HG03095 (cell line): ENCODE results near the gene OSBP.
"Not testable (repeated sequence)": the region's sequence is repeated elsewhere in the genome, so short reads cannot be mapped to it uniquely, and the experiment has no call there.

ENCODE experiments used
- ATAC-seq: cut with Tn5 transposase; IDR thresholded peaks from one replicate; pipeline ENCODE4 v1.9.1; 2021; ENCODE audit warnings: moderate library complexity; ENCODE audit not compliant: unreplicated experiment

OSBP gene, protein sequence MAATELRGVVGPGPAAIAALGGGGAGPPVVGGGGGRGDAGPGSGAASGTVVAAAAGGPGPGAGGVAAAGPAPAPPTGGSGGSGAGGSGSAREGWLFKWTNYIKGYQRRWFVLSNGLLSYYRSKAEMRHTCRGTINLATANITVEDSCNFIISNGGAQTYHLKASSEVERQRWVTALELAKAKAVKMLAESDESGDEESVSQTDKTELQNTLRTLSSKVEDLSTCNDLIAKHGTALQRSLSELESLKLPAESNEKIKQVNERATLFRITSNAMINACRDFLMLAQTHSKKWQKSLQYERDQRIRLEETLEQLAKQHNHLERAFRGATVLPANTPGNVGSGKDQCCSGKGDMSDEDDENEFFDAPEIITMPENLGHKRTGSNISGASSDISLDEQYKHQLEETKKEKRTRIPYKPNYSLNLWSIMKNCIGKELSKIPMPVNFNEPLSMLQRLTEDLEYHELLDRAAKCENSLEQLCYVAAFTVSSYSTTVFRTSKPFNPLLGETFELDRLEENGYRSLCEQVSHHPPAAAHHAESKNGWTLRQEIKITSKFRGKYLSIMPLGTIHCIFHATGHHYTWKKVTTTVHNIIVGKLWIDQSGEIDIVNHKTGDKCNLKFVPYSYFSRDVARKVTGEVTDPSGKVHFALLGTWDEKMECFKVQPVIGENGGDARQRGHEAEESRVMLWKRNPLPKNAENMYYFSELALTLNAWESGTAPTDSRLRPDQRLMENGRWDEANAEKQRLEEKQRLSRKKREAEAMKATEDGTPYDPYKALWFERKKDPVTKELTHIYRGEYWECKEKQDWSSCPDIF

DNA sequence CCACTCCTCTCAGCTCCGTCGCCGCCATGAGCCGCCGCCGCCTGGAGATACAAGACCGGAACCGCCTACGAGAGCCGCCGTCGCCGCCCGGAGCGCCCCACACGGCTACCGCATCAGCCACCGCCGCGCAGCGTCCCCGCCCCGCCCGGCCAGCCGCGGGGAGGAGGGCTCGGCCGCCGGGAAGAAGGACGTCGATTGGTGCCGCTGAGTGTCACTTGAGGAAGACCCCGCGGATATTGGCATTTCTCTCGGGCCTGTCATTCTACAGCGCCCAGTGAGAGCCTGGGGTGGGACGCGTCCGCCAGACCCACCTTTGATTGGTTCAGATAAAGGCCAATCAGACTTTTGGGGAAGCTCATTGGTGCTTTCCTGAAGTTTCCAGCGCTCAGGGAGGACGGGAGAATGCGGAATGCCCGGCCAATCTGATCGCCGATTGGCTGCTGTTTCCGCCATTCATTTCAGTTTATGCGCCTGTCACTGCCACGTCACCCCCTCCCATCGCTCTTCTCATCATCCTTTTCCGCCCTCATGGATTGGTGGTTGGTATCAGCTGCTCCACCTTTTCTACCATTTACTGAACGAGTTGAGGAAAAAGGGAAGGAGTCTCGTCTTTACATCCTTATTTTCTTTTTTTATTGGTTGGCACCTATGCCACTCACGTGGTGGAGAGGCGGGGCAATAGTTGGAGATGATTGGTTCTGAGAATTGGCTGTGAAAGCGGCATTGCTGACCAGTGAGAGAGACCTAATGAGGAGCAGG, at the start of gene OSBP:
Gene OSBP (minus strand): TSS at position 138 of the 759 bp plus-strand sequence. CDS start 110 bp downstream, at position 28.
- ATAC-seq, result peak; percentile 86

DNA sequence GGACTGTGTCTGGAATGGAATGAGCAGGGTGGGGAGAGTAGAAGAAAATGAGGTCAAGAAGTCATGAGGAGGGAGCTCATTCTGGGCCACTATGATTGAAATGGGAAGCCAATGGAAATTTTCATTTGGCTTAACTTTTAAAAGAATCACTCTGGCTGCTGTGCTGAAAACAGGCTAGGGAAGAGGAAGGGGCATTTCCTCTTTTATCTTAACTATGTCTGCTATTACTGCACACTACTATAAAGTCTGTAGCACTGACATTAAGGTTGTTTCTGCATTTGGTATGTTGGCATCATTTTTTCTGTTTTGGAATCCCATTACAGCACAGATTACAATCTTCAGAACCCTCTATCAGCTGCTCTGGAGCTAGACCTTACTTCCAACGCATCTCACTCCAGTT, 45.0 kb upstream of the OSBP start:
- no peak for ATAC-seq

DNA sequence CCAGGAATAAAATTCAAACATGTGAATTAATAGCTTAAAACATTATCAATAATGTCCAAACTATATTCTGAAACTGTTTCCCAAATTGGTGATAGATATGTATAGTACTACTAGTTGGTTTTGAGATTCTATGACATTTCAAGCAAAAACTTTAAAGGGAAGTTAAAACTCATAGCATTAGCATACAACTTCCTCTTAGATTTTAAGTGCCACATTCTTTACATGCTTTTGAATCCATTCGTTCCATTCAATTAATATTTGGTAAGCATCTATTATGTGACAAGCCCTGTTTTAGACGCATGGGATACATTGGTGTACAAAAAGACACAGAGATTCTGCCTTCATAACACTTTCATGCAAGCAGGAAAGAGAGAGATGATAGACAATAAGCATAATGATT, 44.4 kb upstream of the OSBP start:
- no peak for ATAC-seq

DNA sequence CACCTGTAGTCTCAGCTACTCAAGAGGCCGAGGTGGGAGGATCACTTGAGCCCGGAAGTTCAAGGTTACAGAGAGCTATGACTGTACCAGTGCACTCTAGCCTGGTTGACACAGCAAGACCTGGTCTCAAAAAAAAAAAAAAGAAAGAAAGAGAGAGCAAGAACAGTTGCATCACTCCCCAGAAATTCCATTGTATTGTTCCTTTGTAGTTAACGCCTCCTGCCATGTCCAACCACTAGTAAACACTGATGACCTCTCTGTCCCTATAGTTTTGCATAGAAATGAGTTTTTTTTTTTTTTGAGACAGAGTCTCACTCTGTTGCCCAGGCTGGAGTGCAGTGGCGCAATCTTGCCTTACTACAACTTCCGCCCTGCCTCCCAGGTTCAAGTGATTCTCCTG, 42.5 kb upstream of the OSBP start:
- ATAC-seq, result no peak

DNA sequence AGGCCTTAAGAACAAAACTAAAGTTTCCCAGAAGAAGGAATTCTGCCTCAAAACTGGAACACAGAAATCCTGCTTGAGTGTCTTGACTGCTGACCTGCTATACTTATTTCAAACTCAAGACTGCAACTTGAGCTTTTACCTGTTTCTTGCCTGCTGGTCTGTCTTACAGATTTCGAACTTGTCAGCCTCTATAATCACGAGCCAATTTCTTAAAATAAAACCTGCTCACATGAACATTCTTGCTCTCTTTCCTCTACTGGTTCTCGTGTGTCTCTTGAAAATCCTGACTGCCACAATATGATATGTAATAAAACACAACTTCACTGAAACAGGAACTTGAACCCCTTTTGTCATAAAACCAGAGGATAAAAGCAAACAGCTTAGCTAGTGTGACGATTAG, 39.3 kb upstream of the OSBP start:
- ATAC-seq, result no peak

DNA sequence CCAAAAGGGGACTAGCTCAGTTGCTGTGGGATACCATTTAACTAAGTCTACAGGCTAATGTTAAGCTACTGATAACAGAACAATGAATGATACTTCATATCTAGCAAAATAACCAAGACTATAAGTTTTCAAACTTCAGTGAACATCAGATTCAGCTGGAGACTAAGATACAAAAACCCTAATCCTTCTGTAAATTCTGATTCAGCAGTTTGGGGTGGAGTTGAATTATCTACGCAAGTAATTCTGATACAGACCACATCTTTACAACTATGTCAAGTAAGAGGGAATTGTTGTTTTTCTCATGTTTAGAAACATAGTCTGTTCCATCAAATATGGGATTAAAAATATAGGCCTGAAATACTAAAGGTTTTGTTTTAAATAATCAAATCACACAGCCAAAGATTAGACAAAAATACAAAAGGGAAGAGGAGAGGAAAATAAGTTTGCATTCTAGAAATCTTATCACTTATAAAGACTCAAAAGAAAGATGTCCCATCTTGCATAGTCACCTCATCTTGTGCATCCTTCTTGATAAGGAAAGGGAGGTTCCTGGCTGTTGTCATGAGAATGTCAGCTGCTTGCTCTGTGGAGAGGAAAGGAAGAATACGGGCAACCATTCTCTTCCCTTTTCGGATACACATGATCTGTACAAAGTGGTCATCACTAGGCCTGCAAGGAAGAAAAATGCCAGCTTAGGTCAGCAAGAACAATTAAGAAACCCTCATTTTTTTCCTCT, 31.8 kb upstream of the OSBP start:
- no peak for ATAC-seq

DNA sequence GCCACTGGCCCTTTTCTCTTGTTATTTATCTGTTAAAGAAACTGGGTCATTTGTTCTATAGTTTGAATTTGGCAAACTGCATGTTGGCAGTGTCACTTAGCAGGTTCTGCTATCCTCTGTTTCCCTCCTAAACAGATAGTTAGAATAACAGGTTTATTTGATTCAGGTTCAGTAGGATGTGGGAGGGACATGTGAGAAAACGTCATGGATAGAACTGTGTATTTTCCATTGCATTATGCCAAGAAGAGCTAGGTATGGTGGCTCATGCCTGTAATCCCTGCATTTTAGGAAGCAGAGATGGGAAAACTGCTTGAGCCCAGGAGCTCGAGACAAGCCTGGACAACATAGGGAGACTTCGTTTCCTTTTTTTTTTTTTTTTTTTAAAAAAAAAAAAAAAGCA, 29.0 kb upstream of the OSBP start:
- no peak for ATAC-seq

DNA sequence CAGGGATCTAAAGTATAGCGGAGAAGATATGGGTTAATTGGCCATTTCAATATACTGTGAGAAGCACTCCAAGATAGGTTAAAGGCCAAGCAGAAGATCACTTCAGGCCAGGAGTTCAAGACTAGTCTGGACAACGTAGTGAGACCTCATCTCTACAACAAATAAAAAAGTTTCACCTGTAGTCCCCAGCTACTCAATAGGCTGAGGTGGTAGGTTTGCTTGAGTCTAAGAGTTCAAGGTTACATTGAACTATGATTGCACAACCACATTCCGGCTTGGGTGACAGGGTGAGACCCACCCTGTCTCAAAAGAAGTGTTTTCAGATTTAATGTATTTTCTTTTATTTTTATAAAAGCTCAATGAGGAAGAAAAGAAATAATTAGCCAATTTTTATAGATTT, 27.8 kb upstream of the OSBP start:
- ATAC-seq, result no peak

DNA sequence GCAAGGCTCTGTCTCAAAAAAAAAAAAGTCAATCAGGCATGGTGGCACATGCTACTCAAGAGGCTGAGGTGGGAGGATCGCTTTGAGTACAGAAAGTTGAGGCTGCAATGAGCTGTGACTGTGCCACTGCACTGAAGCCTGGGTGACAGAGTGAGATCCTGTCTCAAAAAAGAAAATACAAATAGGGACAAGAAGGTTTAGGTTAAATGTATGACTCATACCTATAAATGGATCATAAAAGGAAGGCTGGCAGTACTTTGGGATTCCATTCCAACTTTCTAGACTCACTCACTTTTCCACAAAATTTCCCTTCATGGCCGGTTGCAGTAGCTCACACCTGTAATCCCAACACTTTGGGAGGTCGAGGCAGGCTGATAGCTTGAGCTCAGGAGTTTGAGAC, 25.6 kb upstream of the OSBP start:
- ATAC-seq, result no peak

DNA sequence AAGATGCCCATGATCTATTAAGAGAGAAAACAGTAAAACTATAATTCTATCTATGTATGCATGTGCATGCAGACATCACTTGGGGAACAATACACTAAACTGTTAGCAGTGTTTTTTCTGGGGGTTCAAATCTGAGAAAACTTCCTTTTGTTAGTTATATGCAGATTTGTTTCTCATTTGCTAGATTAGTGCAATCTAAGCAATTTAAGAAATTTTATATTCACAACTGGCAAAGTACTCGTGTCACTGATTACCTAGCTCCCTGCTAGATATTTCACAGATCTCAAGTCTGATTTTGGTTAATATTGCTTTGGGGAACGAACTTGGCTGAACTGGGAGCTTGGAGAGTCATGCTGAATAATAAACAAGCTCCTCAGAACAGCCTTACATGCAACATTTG, 14.9 kb upstream of the OSBP start:
- no peak for ATAC-seq

DNA sequence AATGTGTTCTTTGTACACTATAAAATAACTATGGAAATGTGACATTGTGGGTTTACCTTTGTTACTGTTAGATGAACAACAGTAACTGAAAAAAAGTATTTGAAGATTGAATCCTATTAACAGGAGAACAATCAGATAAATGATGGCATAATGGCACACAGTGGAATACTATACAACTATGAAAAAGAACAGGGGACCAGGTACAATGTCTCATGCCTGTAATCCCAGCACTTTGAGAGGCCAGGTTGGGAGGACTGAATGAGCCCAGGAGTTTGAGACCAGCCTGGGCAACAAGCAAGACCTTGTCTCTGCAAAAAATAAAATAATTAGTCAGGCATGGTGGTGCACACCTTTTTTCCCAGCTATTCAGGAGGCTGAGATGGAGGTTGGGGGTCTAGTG, 14.4 kb upstream of the OSBP start:
- ATAC-seq, result no peak

DNA sequence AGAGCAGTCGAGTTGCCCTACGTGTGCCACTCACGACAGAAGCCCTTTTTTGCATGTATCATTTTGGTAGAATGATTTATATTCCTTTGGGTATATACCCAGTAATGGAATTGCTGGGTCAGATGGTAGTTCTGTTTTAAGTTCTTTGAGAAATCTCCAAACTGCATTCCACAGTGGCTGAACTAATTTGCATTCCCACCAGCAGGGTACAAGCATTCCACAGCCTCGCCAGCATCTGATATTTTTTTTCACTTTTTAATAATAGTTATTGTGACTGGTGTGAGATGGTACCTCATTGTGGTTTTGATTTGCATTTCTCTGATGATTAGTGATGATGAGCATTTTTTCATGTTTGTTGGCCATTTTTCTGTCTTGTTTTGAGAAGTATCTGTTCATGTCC, 11.4 kb upstream of the OSBP start:
- not testable (repeated sequence) for ATAC-seq

DNA sequence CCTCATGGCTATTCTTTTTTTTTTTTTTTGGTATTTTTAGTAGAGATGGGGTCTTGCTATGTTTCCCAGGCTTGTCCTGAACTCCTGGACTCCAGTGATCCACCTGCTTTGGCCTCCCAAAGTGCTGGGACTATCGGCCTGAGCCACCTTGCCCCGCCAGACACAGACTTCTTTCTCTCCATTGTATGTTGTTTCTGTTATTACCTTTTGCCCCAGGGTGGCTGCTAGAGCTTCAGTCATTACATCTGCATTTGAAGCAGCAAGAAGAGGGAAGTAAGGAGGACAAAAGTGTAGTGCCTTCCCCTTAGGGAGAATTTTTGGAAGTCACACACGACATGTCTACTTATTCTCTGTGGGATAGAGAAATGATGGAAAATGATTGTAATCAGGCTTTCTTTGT, 10.1 kb upstream of the OSBP start:
- ATAC-seq, result no peak

DNA sequence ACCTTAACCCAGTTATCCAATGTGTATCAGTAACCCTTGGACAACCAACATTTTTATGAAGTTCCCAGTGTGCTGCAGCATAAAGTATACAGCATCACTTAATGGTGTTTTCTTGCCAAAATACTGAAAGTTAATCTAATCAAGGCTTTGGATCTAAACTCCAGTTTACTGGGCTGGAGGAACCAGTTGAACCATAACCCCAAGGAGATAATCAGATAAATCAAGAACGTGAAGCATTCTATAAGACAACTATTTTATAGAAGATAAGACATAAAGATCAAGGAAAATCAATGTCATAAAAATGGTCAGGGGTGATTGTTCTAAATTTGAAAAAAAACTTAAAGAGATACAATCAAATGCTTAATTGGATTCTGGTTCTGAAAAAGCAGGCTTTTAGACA, 2.3 kb upstream of the OSBP start:
- ATAC-seq, result no peak

DNA sequence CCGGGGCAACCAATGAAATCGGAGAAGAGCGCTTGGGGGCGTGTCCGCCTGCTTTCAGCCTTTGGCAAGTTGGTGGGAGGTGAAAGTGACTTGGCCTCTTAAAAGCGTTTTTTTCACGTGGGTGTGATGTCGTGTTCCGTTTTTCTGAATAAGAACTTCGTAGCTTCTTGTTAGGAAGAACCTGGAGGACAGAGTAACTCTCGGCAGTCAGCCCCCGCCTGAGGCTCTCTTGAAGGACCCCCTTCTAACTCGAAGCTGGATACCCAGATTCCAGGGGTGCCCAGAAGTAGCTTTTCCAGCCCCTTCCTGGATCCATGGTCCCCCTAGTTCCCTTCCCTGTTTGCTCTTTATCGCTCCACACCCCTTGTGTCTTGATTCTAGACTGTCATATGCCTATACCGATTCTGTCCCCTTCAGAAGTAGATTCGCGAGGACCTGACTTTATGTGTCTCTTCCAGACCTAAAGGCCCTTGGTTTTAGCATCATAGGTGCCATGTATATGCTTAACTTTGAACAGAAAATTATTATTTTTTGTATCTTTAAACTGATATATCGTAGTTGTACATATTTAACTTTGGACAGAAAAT, 915 bp upstream of the OSBP start:
- ATAC-seq, result no peak

DNA sequence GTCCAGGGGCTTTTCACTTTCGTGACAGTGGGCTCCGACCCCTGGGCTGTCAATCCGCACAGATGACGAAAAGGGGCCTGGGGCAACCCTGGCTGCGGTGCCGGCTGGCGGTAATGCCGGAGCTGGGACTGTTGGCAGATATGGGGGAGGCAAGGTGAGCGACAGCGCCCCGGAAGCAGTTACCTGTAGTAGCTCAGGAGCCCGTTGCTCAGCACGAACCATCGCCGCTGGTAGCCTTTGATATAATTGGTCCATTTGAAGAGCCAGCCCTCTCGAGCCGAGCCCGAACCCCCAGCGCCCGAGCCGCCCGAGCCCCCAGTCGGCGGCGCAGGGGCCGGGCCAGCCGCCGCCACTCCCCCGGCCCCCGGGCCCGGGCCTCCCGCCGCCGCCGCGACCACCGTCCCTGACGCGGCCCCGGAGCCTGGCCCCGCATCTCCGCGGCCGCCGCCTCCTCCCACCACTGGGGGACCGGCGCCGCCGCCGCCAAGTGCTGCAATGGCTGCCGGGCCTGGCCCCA, 396 bp downstream of the OSBP start:
- peak; percentile 10 for ATAC-seq

DNA sequence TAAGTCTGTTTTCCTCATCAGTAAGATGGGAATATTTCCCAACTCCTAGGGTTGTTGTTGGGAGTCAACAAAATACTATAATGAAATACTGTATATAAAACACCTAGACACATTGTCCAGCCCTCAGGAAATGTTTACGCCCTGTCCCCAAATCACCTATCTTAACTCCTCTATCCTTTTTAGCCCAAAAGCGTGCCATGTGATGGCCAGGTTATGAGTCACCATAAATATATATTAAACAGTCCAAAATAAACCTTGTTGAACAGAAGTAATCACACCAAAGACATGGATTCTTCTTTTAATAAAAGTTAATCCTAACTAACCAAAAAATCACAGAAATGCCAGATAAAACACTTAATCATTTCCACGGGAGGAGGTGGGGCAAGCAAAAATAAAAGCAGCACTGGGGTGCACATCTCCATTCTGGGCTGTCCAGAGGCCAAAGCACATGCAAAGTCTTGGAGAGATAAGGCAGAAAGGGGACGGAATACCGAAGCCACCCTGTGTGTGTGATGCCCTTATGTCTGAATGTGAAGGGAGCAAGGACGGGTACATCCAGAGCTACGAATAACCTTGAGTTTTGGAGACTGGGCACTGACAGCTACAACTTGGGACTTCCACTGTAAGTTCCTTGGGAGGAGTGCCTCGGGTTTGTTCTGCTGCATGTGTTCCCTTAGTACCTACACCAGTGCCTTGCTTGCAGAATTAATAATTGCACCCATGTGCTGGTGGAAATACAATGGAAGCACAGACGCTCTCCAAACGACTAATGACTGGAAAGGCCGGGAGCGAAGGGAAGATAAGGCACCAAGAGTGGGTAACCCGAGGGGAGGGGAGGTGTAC, 1.1 kb downstream of the OSBP start:
- ATAC-seq, result no peak

DNA sequence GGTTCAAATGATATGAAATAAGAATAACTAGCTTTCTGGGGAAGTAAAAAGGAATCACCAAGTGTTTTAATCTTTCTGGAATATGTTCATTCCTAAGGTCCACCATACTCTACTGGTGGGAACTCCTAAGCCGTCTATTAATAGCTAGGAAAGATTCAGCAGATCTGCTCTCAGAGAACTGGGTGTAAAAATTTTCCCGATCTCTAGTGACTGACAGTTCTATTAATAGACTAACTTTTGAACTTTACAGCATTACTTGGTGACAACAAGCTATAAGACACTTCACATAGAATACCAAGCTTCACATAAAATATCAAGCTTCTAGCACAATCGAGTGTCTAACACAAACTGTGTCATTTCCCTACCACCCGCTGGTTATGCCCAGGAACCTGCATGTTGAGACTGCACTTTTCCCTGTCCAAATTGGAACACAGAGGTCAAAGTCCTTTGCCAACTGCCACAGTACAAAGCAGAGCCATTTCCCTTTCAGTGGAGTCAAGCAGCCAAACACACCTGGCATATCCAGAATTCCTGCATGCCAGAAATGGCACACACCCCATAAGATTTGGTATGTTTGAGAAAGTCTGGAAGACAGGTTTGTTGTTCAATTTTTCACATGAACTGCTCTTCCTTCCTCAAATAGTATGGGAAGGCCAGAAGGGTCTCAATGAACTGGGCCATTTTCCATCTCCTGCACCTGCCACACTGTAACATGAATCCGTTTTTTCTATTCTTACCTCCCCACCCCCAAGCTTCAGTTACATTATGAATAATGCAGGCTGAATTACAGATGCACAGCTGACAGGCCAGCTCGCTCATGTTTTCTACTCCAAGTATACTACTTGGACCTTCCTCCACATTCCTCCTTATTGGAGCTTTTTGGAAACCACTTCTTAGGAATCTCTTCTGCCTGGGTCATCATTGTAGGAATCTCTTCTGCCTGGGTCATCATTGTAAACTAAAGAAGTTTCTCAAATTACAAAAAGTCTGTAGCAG, 3.7 kb downstream of the OSBP start:
- no peak for ATAC-seq
